Fibroblast of lung (primary cell): ENCODE measurements around the gene WWOX. TPM values are rescaled to one million over a fixed set of nuclear protein-coding genes. Genes with fewer than 3 reads are reported as not detected.

Experiments used
- DNase-seq, 2 donors: peaks; one replicate each; pipeline versions ENCODE4 v3.0.0 to v3.0.0-alpha.2; 2010; ENCODE audit warnings: low read depth in 2 of 2
- H2AFZ ChIP-seq: 2 replicates; pipeline ENCODE4 v1.5.1; 2012; ENCODE audit warnings: low read length, control low read depth, inconsistent platforms
- H3K27ac ChIP-seq: 2 replicates; pipeline ENCODE4 v1.5.1; 2011; ENCODE audit warnings: low read length, control low read depth; ENCODE audit not compliant: insufficient read depth
- H3K27me3 ChIP-seq: 2 replicates; pipeline ENCODE4 v1.5.1; 2011; ENCODE audit warnings: mild to moderate bottlenecking, low read length; ENCODE audit not compliant: control insufficient read depth, insufficient read depth
- H3K36me3 ChIP-seq: 2 replicates; pipeline ENCODE4 v1.5.1; 2011; ENCODE audit warnings: low read length; ENCODE audit not compliant: control insufficient read depth, insufficient read depth
- H3K4me1 ChIP-seq: 2 replicates; pipeline ENCODE4 v1.5.1; 2011; ENCODE audit warnings: low read length; ENCODE audit not compliant: control insufficient read depth, insufficient read depth; ENCODE audit errors: extremely low read depth
- H3K4me2 ChIP-seq: 2 replicates; pipeline ENCODE4 v1.5.1; 2011; ENCODE audit warnings: low read length, control low read depth; ENCODE audit not compliant: insufficient read depth; ENCODE audit errors: extremely low read depth
- H3K4me3 ChIP-seq, 4 experiments: fragments of 200-600 bp in 1 of 4; sonication (generic) in 1 of 4; replicated peaks in 1 of 4; 2 replicates each; pipeline ENCODE4 v1.5.1; 2011 to 2016; ENCODE audit warnings: low read length in 4 of 4, low read depth in 3 of 4, mild to moderate bottlenecking in 3 of 4, control low read depth in 2 of 4, inconsistent platforms in 1 of 4, mixed read lengths in 1 of 4; ENCODE audit not compliant: insufficient read depth in 1 of 4; ENCODE audit errors: control extremely low read depth in 1 of 4
- H3K79me2 ChIP-seq: 2 replicates; pipeline ENCODE4 v1.5.1; 2012; ENCODE audit warnings: mild to moderate bottlenecking, low read length, inconsistent platforms; ENCODE audit not compliant: control insufficient read depth, insufficient read depth
- H3K9ac ChIP-seq: 2 replicates; pipeline ENCODE4 v1.5.1; 2011; ENCODE audit warnings: mild to moderate bottlenecking, low read length, control low read depth; ENCODE audit not compliant: insufficient read depth
- H3K9me3 ChIP-seq: 2 replicates; pipeline ENCODE4 v1.5.1; 2012; ENCODE audit warnings: low read depth, low read length; ENCODE audit not compliant: control insufficient read depth, insufficient read depth
- H4K20me1 ChIP-seq: 2 replicates; pipeline ENCODE4 v1.5.1; 2011; ENCODE audit warnings: low read length; ENCODE audit not compliant: control insufficient read depth, insufficient read depth; ENCODE audit errors: extremely low read depth
- CTCF ChIP-seq, 2 donors: IDR thresholded peaks in 1 of 2; conservative IDR thresholded peaks in 1 of 2; 1 replicate in 1 of 2; 2 replicates in 1 of 2; pipeline ENCODE4 v1.5.1; 2011 to 2012; ENCODE audit warnings: low read length in 2 of 2, control low read depth in 1 of 2, inconsistent platforms in 1 of 2, low read depth in 1 of 2, mild to moderate bottlenecking in 1 of 2
- EZH2 ChIP-seq: IDR thresholded peaks from 2 replicates; pipeline ENCODE4 v1.5.1; 2012; ENCODE audit warnings: low read length, control low read depth, mild to moderate bottlenecking; ENCODE audit errors: missing control alignments
- polyA plus RNA-seq, 2 donors: library from polyadenylated mRNA; depleted of rRNA in 1 of 2; stranded (reverse) in 1 of 2; unstranded in 1 of 2; fragments of >200 nt; gene quantifications; 2 replicates each; pipeline ENCODE4 v1.2.1, GENCODE V29; 2011 to 2012; ENCODE audit warnings: missing spikeins in 1 of 2
- total RNA-seq: library from RNA; depleted of rRNA; stranded (reverse); fragments of >200 nt; gene quantifications from 2 replicates; pipeline ENCODE4 v1.2.1, GENCODE V29; 2014

Gene WWOX
- total and polyA plus RNA-seq, 2 donors (not counting 1 experiment from before 2014, with no cell fraction given) = 5.6 to 16.3 TPM

GRCh38 chr16:78982096-78982744 is 882.8 kb downstream of the WWOX start:
- Histone ChIP-seq H3K36me3 (no peaks in the 10 kb centered on the region), H3K79me2 (no peaks in the 10 kb centered on the region), H3K4me1 (no peaks in the 10 kb centered on the region), H3K4me2 (no peak overlapping the region), H3K9ac (no peak overlapping the region), H4K20me1 (no peaks in the 10 kb centered on the region), H3K27ac (no peak overlapping the region), H3K4me3 (no peak overlapping the region), H2AFZ (no peak overlapping the region), H3K9me3 (no peaks in the 10 kb centered on the region), H3K27me3 (no peaks in the 10 kb centered on the region)
- no peak for DNase-seq
- no peak for TF ChIP-seq CTCF (conservative IDR thresholded peaks at IDR 0.05 in 1 of 2, IDR thresholded peaks at IDR 0.05 in 1 of 2; ENCODE audit: low read depth in 1 of 2, low read length in 2 of 2)
- TF ChIP-seq EZH2 = no peak

GRCh38 chr16:78984324-78984723 is 884.9 kb downstream of the WWOX start:
- Histone ChIP-seq H3K27ac (no peak overlapping the region), H3K4me2 (no peak overlapping the region), H3K79me2 (no peaks in the 10 kb centered on the region), H3K4me1 (no peaks in the 10 kb centered on the region), H3K36me3 (no peaks in the 10 kb centered on the region), H3K9ac (no peak overlapping the region), H3K27me3 (no peaks in the 10 kb centered on the region), H4K20me1 (no peaks in the 10 kb centered on the region), H2AFZ (no peak overlapping the region), H3K4me3 (no peak overlapping the region), H3K9me3 (no peaks in the 10 kb centered on the region)
- no peak for DNase-seq
- TF ChIP-seq EZH2 = no peak
- no peak for TF ChIP-seq CTCF (conservative IDR thresholded peaks at IDR 0.05 in 1 of 2, IDR thresholded peaks at IDR 0.05 in 1 of 2; ENCODE audit: low read depth in 1 of 2, low read length in 2 of 2)

- Histone ChIP-seq H3K9me3 (no peaks in the 10 kb centered on the region), H2AFZ (no peak overlapping the region)
- DNase-seq = no peak
These were observed 885.5 kb downstream of the WWOX start for GRCh38 chr16:78984887-78985464.

More at GRCh38 chr16:78984887-78985464, 885.5 kb downstream of the WWOX start:
- Histone ChIP-seq H3K79me2 (no peaks in the 10 kb centered on the region), H3K36me3 (no peaks in the 10 kb centered on the region), H3K4me1 (no peaks in the 10 kb centered on the region), H3K4me2 (no peak overlapping the region), H3K9ac (no peak overlapping the region), H3K27me3 (no peaks in the 10 kb centered on the region), H3K27ac (no peak overlapping the region), H3K4me3 (no peak overlapping the region), H4K20me1 (no peaks in the 10 kb centered on the region)
- no peak for TF ChIP-seq EZH2
- TF ChIP-seq CTCF (conservative IDR thresholded peaks at IDR 0.05 in 1 of 2, IDR thresholded peaks at IDR 0.05 in 1 of 2; ENCODE audit: low read depth in 1 of 2, low read length in 2 of 2) = no peak
